ENCODE measurements around the gene CHRM5. TPM values are rescaled to one million over a fixed set of nuclear protein-coding genes. Genes with fewer than 3 reads are reported as not detected.
A peak's percentile ranks its signal among the peaks of the same experiment; 100 is the strongest.

The CHRM5 gene
- total RNA-seq, 1 experiment from 2014 or later: not detected

GRCh38 chr15:34038871-34039789 is 70.8 kb downstream of the CHRM5 start, which contains the start of gene AVEN:
Gene AVEN (minus strand): TSS chr15:34039204. CDS start chr15:34039046, 158 bp downstream.
- H3K27ac Mint-ChIP-seq (ENCODE audit: unreplicated experiment): peak within 1 kb of the TSS; percentile 48
- no peaks in the 10 kb centered on the region for H3K27me3 Mint-ChIP-seq (ENCODE audit: insufficient read depth, unreplicated experiment)
- TSS peak; percentile 76 for BruUV-seq (replicated peaks)
- intact Hi-C loops (cut with micrococcal nuclease; ENCODE audit: unreplicated experiment): no loop called here
- no peak for TF ChIP-seq CTCF (IDR thresholded peaks at IDR 0.05; ENCODE audit: insufficient read depth in 1 of 2, low read depth in 1 of 2, low read length in 1 of 2, severe bottlenecking in 1 of 2, unreplicated experiment in 1 of 2)
- peak; percentile 39 to 64 for DNase-seq
- H3K4me3 Mint-ChIP-seq (ENCODE audit: unreplicated experiment): peak within 1 kb of the TSS; percentile 77
- Histone ChIP-seq H3K9me3 (no peaks in the 10 kb centered on the region), H3K36me3 (ENCODE audit: control insufficient read depth, insufficient read depth, low read length) (no peaks in the 10 kb centered on the region), H3K4me3 (ENCODE audit: low read depth, low read length) (peak within 1 kb of the TSS; percentile 94), H3K4me1 (peaks cover 6% of the 10 kb centered on the region; the same call in 1 of the 2 replicates), H3K27me3 (replicated peaks; ENCODE audit: control insufficient read depth, insufficient read depth, low read length) (no peaks in the 10 kb centered on the region)
- no peaks in the 10 kb centered on the region for H3K9me3 Mint-ChIP-seq (ENCODE audit: unreplicated experiment)
- ChIA-PET POLR2A (interaction anchor here (0.6 kb wide), 1 partner anchor 71 kb away, joined by 7 read pairs; the partner anchor contains the start of gene CHRM5), CTCF (no interaction called here)
- peaks cover 6% of the 10 kb centered on the region for H3K4me1 Mint-ChIP-seq (ENCODE audit: low read depth, unreplicated experiment)
- H3K36me3 Mint-ChIP-seq (ENCODE audit: insufficient read depth, unreplicated experiment): no peaks in the 10 kb centered on the region

- CTCF ChIA-PET: no interaction called here
- no peaks in the 10 kb centered on the region for H3K36me3 ChIP-seq (ENCODE audit: control insufficient read depth, insufficient read depth, low read length)
Measured at GRCh38 chr15:34039790-34040113, 71.5 kb downstream of the CHRM5 start.

GRCh38 chr15:34043391-34043790 is 75.1 kb downstream of the CHRM5 start:
- Histone ChIP-seq H3K27me3 (replicated peaks; ENCODE audit: control insufficient read depth, insufficient read depth, low read length) (no peaks in the 10 kb centered on the region), H3K9me3 (no peaks in the 10 kb centered on the region), H3K4me3 (ENCODE audit: low read depth, low read length) (no peak overlapping the region), H3K4me1 (peaks cover 6% of the 10 kb centered on the region; the same call in 1 of the 2 replicates), H3K36me3 (ENCODE audit: control insufficient read depth, insufficient read depth, low read length) (no peaks in the 10 kb centered on the region)
- no peak overlapping the region for H3K4me3 Mint-ChIP-seq (ENCODE audit: unreplicated experiment)
- CTCF ChIA-PET: no interaction called here
- no TSS peak for BruUV-seq (replicated peaks)
- H3K36me3 Mint-ChIP-seq (ENCODE audit: insufficient read depth, unreplicated experiment): no peaks in the 10 kb centered on the region
- no peak for DNase-seq
- H3K27me3 Mint-ChIP-seq (ENCODE audit: insufficient read depth, unreplicated experiment): no peaks in the 10 kb centered on the region
- intact Hi-C loops (cut with micrococcal nuclease; ENCODE audit: unreplicated experiment): no loop called here
- H3K9me3 Mint-ChIP-seq (ENCODE audit: unreplicated experiment): no peaks in the 10 kb centered on the region
- TF ChIP-seq CTCF (IDR thresholded peaks at IDR 0.05; ENCODE audit: insufficient read depth in 1 of 2, low read depth in 1 of 2, low read length in 1 of 2, severe bottlenecking in 1 of 2, unreplicated experiment in 1 of 2): no peak
- POLR2A ChIA-PET: no interaction called here
- no peak overlapping the region for H3K27ac Mint-ChIP-seq (ENCODE audit: unreplicated experiment)
- peaks cover 6% of the 10 kb centered on the region for H3K4me1 Mint-ChIP-seq (ENCODE audit: low read depth, unreplicated experiment)

More at GRCh38 chr15:34039790-34040113, 71.5 kb downstream of the CHRM5 start:
- TF ChIP-seq CTCF (IDR thresholded peaks at IDR 0.05; ENCODE audit: insufficient read depth in 1 of 2, low read depth in 1 of 2, low read length in 1 of 2, severe bottlenecking in 1 of 2, unreplicated experiment in 1 of 2): no peak
- BruUV-seq (replicated peaks): no TSS peak
- intact Hi-C loops (cut with micrococcal nuclease; ENCODE audit: unreplicated experiment): no loop called here
- Mint-ChIP-seq H3K27me3 (ENCODE audit: insufficient read depth, unreplicated experiment) (no peaks in the 10 kb centered on the region), H3K4me3 (ENCODE audit: unreplicated experiment) (peak overlapping the region; percentile 77), H3K4me1 (ENCODE audit: low read depth, unreplicated experiment) (peaks cover 6% of the 10 kb centered on the region), H3K36me3 (ENCODE audit: insufficient read depth, unreplicated experiment) (no peaks in the 10 kb centered on the region), H3K27ac (ENCODE audit: unreplicated experiment) (no peak overlapping the region), H3K9me3 (ENCODE audit: unreplicated experiment) (no peaks in the 10 kb centered on the region)
- peaks cover 6% of the 10 kb centered on the region; the same call in 1 of the 2 replicates for H3K4me1 ChIP-seq
- peak overlapping the region; percentile 94 for H3K4me3 ChIP-seq (ENCODE audit: low read depth, low read length)
- no peaks in the 10 kb centered on the region for H3K9me3 ChIP-seq
- POLR2A ChIA-PET: no interaction called here
- H3K27me3 ChIP-seq (replicated peaks; ENCODE audit: control insufficient read depth, insufficient read depth, low read length): no peaks in the 10 kb centered on the region
- DNase-seq: no peak
